HepG2 (cell line): Measurements from ENCODE around the gene SEMA4A. TPM values are rescaled to one million over a fixed set of nuclear protein-coding genes. Genes with fewer than 3 reads are reported as not detected.
"Not testable (repeated sequence)": the region's sequence is repeated elsewhere in the genome, so short reads cannot be mapped to it uniquely, and the experiment has no call there.

Source experiments
- ATAC-seq: fragments of 200-7000 bp; cut with Tn5 transposase; 3 replicates; pipeline ENCODE4 v1.9.1; 2020; ENCODE audit warnings: mild to moderate bottlenecking, moderate library complexity
- BruUV-seq: library from RNA; stranded (reverse); fragments of 400-500 nt; replicated peaks from 2 replicates; lab custom pipeline; 2021; lab: Mats Ljungman, UMichigan
- CTCF ChIA-PET: fragments of 300-600 bp; formaldehyde crosslinking; extraction: SDS; loops from one replicate; lab custom pipeline; 2021; ENCODE audit warnings: low total read pairs, inconsistent platforms, low intra/inter-chr PET ratio; lab: Yijun Ruan, JAX
- POLR2A ChIA-PET: fragments of 350-600 bp; sonication (Branson Sonifier 250); formaldehyde crosslinking; loops from one replicate; lab custom pipeline; 2020; ENCODE audit warnings: antibody characterized with exemption, inconsistent platforms; lab: Yijun Ruan, JAX
- DNase-seq: peaks from one replicate; pipeline ENCODE4 v3.0.0-alpha.2; 2015; ENCODE audit warnings: low spot score
- FAIRE-seq: peaks from 3 replicates; lab custom pipeline; 2011; peaks lifted over from hg19 to GRCh38; lab: Jason Lieb, UNC
- H2AFZ ChIP-seq: one replicate; pipeline ENCODE4 v1.6.1; 2011; ENCODE audit warnings: low read length, inconsistent platforms
- H3K27ac ChIP-seq: fragments of 300-600 bp; 3 replicates; pipeline ENCODE4 v1.8.0; 2011; ENCODE audit warnings: mixed run types, mild to moderate bottlenecking, mixed read lengths, low read length, inconsistent platforms; ENCODE audit not compliant: insufficient read depth; ENCODE audit errors: extremely low read length
- H3K27me3 ChIP-seq, 2 experiments: fragments of 200-600 bp in 1 of 2; 2 replicates in 1 of 2; 3 replicates in 1 of 2; pipeline versions ENCODE4 v1.6.0 to v1.8.0; 2011; ENCODE audit warnings: low read length in 2 of 2, mild to moderate bottlenecking in 2 of 2, moderate library complexity in 2 of 2, inconsistent platforms in 1 of 2; ENCODE audit not compliant: insufficient read depth in 2 of 2, control insufficient read depth in 1 of 2
- H3K36me3 ChIP-seq, 2 experiments: fragments of 200-600 bp in 1 of 2; replicated peaks in 1 of 2; 2 replicates in 1 of 2; 3 replicates in 1 of 2; pipeline versions ENCODE4 v1.5.1 to v1.8.0; 2011; ENCODE audit warnings: low read length in 2 of 2, inconsistent platforms in 1 of 2; ENCODE audit not compliant: insufficient read depth in 2 of 2, control insufficient read depth in 1 of 2
- H3K4me1 ChIP-seq: 2 replicates; pipeline ENCODE4 v1.5.1; 2012; ENCODE audit warnings: low read length, inconsistent platforms; ENCODE audit not compliant: insufficient read depth
- H3K4me2 ChIP-seq: 2 replicates; pipeline ENCODE4 v1.6.0; 2011; ENCODE audit warnings: low read depth, low read length, inconsistent platforms
- H3K4me3 ChIP-seq, 3 experiments: fragments of 200-600 bp in 1 of 3; sonication (generic), shearing (Covaris generic) in 1 of 3; replicated peaks in 1 of 3; 2 replicates each; pipeline ENCODE4 v1.5.1; 2011 to 2016; ENCODE audit warnings: low read length in 3 of 3, inconsistent platforms in 2 of 3, low read depth in 2 of 3, mild to moderate bottlenecking in 2 of 3, control low read depth in 1 of 3, mixed read lengths in 1 of 3; ENCODE audit not compliant: insufficient read depth in 1 of 3
- H3K79me2 ChIP-seq: one replicate; pipeline ENCODE4 v1.6.1; 2011; ENCODE audit warnings: low read length, inconsistent platforms; ENCODE audit not compliant: insufficient read depth
- H3K9ac ChIP-seq: 2 replicates; pipeline ENCODE4 v1.6.0; 2011; ENCODE audit warnings: mild to moderate bottlenecking, low read depth, low read length, inconsistent platforms; ENCODE audit not compliant: insufficient read depth
- H3K9me3 ChIP-seq: 2 replicates; pipeline ENCODE4 v1.5.1; 2012; ENCODE audit warnings: mild to moderate bottlenecking, low read length
- H4K20me1 ChIP-seq: 2 replicates; pipeline ENCODE4 v1.6.0; 2011; ENCODE audit warnings: inconsistent platforms, mild to moderate bottlenecking, low read length, moderate library complexity; ENCODE audit not compliant: insufficient read depth
- BCL6 ChIP-seq: IDR thresholded peaks from 2 replicates; pipeline ENCODE4 v1.6.1; 2016; ENCODE audit warnings: missing genetic modification reagents, missing compliant biosample characterization
- CEBPB ChIP-seq: IDR thresholded peaks from 2 replicates; pipeline ENCODE4 v1.6.1; 2011; ENCODE audit warnings: low read depth, low read length, improper control_type of control experiment, borderline replicate concordance
- CEBPG ChIP-seq: IDR thresholded peaks from 2 replicates; pipeline ENCODE4 v1.6.1; 2016
- EP300 ChIP-seq, 3 experiments: sonication (generic) in 1 of 3; formaldehyde crosslinking in 1 of 3; IDR thresholded peaks; 2 replicates each; pipeline versions ENCODE4 v1.5.1 to v1.6.1; 2011 to 2020; ENCODE audit warnings: low read depth in 2 of 3, low read length in 2 of 3, borderline replicate concordance in 1 of 3, improper control_type of control experiment in 1 of 3, mild to moderate bottlenecking in 1 of 3, missing genetic modification reagents in 1 of 3, moderate library complexity in 1 of 3
- FOXA3 ChIP-seq: IDR thresholded peaks from 2 replicates; pipeline ENCODE4 v1.6.1; 2016; ENCODE audit warnings: missing genetic modification reagents, missing compliant biosample characterization
- FOXJ3 ChIP-seq: sonication (generic); formaldehyde crosslinking; IDR thresholded peaks from 2 replicates; pipeline ENCODE4 v1.4.0; 2020; ENCODE audit warnings: missing genetic modification reagents, mild to moderate bottlenecking, borderline replicate concordance
- GATAD2A ChIP-seq: IDR thresholded peaks from 2 replicates; pipeline ENCODE4 v1.6.1; 2016
- HDAC2 ChIP-seq: sonication (generic); formaldehyde crosslinking; IDR thresholded peaks from 2 replicates; pipeline ENCODE4 v1.4.0; 2020; ENCODE audit warnings: missing genetic modification reagents
- HNF4A ChIP-seq: sonication (generic); formaldehyde crosslinking; IDR thresholded peaks from 2 replicates; pipeline ENCODE4 v1.4.0; 2020; ENCODE audit warnings: missing genetic modification reagents
- NR2F6 ChIP-seq, 2 experiments: IDR thresholded peaks; 2 replicates each; pipeline ENCODE4 v1.6.1; 2016; ENCODE audit warnings: antibody characterized with exemption in 1 of 2, mild to moderate bottlenecking in 1 of 2
- RARA ChIP-seq: IDR thresholded peaks from 2 replicates; pipeline ENCODE4 v1.6.1; 2016; ENCODE audit warnings: missing genetic modification reagents, missing compliant biosample characterization
- ZBTB21 ChIP-seq: sonication (generic); formaldehyde crosslinking; IDR thresholded peaks from 2 replicates; pipeline ENCODE4 v1.4.0; 2020; ENCODE audit warnings: missing genetic modification reagents
- WGBS: methylation state at CpG from one replicate; pipeline ENCODE4 v1.1.6; 2017; ENCODE audit warnings: low lambda C conversion rate; 5-methylcytosine and 5-hydroxymethylcytosine counted together
- in situ Hi-C: cut with HindIII; loops from 2 replicates; pipeline ENCODE4 v1.10.0; 2017; ENCODE audit warnings: low pct_unique_long_range_greater_than_20kb; ENCODE audit not compliant: extremely low pct_ligation_motif_present
- intact Hi-C: fragments of 100-400 bp; cut with micrococcal nuclease; formaldehyde crosslinking; loops from one replicate; pipeline ENCODE4 v1.10.0; 2022; ENCODE audit not compliant: unreplicated experiment
- polyA plus RNA-seq, 8 experiments: library from polyadenylated mRNA; depleted of rRNA in 3 of 8; stranded (reverse) in 7 of 8; unstranded in 1 of 8; fragments of >200 nt; fragmentation: Illumina TruSeq in 4 of 8; extraction: Trizol in 4 of 8; gene quantifications; 2 replicates each; pipeline versions ENCODE4 v1.2.1 to v1.2.3, GENCODE V29; 2011 to 2016; ENCODE audit warnings: low read depth in 4 of 8, missing spikeins in 1 of 8, mixed read lengths in 1 of 8; ENCODE audit not compliant: insufficient read depth in 1 of 8
- total RNA-seq, 5 experiments: library from RNA; depleted of rRNA; stranded (reverse); fragments of >200 nt; fragmentation: Illumina TruSeq; extraction: Trizol; gene quantifications; 2 replicates each; pipeline ENCODE4 v1.2.3, GENCODE V29; 2016; ENCODE audit warnings: low read depth in 1 of 5
- TF ChIP-seq, protein P1 (sequence below): sonication (generic); formaldehyde crosslinking; IDR thresholded peaks from 2 replicates; pipeline ENCODE4 v1.5.0; 2020; ENCODE audit warnings: mild to moderate bottlenecking, missing genetic modification reagents
- TF ChIP-seq, protein P2 (sequence below): IDR thresholded peaks from 2 replicates; pipeline ENCODE4 v1.4.0; 2020; ENCODE audit warnings: mild to moderate bottlenecking, missing genetic modification reagents

Gene SEMA4A
- total and polyA plus RNA-seq, 2 of the 13 experiments (the other 11 are each of a cell fraction or from before 2014, with no cell fraction given), result 0.09 to 0.20 TPM

DNA sequence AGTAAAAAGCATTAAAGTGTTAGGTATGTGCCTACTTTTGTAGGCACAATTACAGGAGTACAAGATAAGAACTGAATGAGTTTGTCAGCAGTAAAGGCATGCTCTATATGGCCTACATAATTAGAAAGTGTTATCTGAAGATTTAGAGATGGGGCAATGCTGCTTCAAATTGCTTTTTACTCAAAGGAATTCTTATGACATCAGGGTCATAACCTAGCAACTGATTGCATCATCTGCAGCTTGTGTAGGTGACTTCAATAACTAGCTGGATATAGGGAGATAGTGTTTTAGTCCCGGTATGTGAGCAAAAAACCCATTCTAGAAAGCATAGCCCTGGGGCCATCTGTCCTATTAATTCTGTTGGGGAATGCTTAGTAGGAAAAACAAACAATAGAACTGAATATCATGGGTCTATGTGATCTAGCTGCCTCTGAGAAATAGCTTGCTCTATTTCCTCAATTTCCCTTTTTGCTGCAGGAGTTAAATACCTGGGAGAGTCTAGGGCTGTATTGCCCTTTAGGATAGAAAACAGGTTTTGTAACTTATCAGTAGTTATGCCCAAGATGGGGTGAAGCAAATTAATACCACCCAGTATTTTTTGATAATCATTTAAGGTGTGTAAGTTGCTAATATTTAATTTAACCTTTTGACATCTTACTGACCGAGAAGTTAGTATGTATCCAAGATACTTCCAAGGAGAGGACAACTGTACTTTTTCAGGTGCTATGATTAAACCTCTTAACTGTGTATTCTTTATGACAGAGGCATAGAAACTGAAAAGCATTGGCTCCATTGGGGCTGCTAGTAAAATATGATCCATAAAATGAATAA, 33.2 kb downstream of the SEMA4A start (continued):
- peak; percentile 48; the same call in 1 of the 2 replicates for TF ChIP-seq ZBTB21 (CRISPR knock-in tag)
- TF ChIP-seq RARA (CRISPR knock-in tag), result peak; percentile 54
- TF ChIP-seq NR2F6 (IDR thresholded peaks at IDR 0.05), result peak; percentile 51
- peak; percentile 33; the same call in 1 of the 2 replicates for TF ChIP-seq NR2F6 (CRISPR knock-in tag; IDR thresholded peaks at IDR 0.05)
- TF ChIP-seq FOXJ3 (CRISPR knock-in tag), result peak; percentile 17; the same call in 1 of the 2 replicates
- peak; percentile 78; the same call in 1 of the 2 replicates for TF ChIP-seq BCL6 (CRISPR knock-in tag)
- TF ChIP-seq CEBPG, result peak; percentile 88
- TF ChIP-seq, all 625 proteins: peak for 23; not testable (repeated sequence) for 602

DNA sequence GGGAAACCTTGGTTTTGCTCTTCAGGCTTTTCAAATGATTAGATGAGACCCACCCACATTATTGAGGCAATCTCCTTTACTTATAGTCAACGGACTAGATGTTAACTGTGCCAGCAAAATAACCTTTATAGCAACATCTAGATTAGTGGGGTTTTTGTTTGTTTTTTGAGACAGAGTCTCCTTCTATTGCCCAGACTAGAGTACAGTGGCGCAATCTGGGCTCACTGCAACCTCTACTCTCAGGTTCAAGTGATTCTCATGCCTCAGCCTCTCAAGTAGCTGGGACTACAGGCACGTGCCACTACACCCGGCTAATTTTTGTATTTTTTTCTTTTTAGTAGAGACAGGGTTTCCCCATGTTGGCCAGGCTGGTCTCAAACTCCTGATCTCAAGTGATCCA, 36.9 kb downstream of the SEMA4A start:
- DNase-seq, result peak; percentile 51
- H3K27me3 ChIP-seq; ATAC-seq; intact Hi-C loops; H2AFZ ChIP-seq; H3K4me2 ChIP-seq; FAIRE-seq; H3K36me3 ChIP-seq; H3K4me3 ChIP-seq; BruUV-seq; H3K9ac ChIP-seq; in situ Hi-C loops; CTCF ChIA-PET; H4K20me1 ChIP-seq; TF ChIP-seq EP300 (CRISPR knock-in tag; IDR thresholded peaks at IDR 0.05; ENCODE audit: borderline replicate concordance): not testable (repeated sequence)
- H3K9me3 ChIP-seq, result peaks cover 17% of the 10 kb centered on the region
- POLR2A ChIA-PET, result interaction anchor here (1.3 kb wide), 1 partner anchor 35 kb away, joined by 4 read pairs; no protein-coding TSS in a partner anchor
- peaks cover 68% of the 10 kb centered on the region for H3K4me1 ChIP-seq
- 32% methylated on average over 4 of the region's 4 CpGs for WGBS
- H3K79me2 ChIP-seq, result peaks cover 11% of the 10 kb centered on the region
- H3K27ac ChIP-seq, result peak overlapping the region; percentile 49
- TF ChIP-seq, protein P1, sequence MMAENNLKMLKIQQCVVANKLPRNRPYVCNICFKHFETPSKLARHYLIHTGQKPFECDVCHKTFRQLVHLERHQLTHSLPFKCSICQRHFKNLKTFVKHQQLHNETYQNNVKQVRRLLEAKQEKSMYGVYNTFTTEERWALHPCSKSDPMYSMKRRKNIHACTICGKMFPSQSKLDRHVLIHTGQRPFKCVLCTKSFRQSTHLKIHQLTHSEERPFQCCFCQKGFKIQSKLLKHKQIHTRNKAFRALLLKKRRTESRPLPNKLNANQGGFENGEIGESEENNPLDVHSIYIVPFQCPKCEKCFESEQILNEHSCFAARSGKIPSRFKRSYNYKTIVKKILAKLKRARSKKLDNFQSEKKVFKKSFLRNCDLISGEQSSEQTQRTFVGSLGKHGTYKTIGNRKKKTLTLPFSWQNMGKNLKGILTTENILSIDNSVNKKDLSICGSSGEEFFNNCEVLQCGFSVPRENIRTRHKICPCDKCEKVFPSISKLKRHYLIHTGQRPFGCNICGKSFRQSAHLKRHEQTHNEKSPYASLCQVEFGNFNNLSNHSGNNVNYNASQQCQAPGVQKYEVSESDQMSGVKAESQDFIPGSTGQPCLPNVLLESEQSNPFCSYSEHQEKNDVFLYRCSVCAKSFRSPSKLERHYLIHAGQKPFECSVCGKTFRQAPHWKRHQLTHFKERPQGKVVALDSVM (CRISPR knock-in tag), result peak; percentile 84
- TF ChIP-seq EP300 (IDR thresholded peaks at IDR 0.05; ENCODE audit: low read depth in 2 of 2, low read length in 2 of 2) (0 out of 4 replicates have a peak, but pooled peaks of 1 of the 2 experiments have one; percentile 15), HNF4A (CRISPR knock-in tag) (0 out of 2 replicates have a peak, but pooled peaks have one; percentile 13), FOXA3 (0 out of 2 replicates have a peak, but pooled peaks have one; percentile 19), BCL6 (CRISPR knock-in tag) (0 out of 2 replicates have a peak, but pooled peaks have one; percentile 16), CEBPG (peak; percentile 75), HDAC2 (0 out of 2 replicates have a peak, but pooled peaks have one; percentile 27), CEBPB (peak; percentile 63; the same call in 1 of the 2 replicates), GATAD2A (CRISPR knock-in tag) (peak; percentile 22; the same call in 1 of the 2 replicates)
- TF ChIP-seq, protein P2, sequence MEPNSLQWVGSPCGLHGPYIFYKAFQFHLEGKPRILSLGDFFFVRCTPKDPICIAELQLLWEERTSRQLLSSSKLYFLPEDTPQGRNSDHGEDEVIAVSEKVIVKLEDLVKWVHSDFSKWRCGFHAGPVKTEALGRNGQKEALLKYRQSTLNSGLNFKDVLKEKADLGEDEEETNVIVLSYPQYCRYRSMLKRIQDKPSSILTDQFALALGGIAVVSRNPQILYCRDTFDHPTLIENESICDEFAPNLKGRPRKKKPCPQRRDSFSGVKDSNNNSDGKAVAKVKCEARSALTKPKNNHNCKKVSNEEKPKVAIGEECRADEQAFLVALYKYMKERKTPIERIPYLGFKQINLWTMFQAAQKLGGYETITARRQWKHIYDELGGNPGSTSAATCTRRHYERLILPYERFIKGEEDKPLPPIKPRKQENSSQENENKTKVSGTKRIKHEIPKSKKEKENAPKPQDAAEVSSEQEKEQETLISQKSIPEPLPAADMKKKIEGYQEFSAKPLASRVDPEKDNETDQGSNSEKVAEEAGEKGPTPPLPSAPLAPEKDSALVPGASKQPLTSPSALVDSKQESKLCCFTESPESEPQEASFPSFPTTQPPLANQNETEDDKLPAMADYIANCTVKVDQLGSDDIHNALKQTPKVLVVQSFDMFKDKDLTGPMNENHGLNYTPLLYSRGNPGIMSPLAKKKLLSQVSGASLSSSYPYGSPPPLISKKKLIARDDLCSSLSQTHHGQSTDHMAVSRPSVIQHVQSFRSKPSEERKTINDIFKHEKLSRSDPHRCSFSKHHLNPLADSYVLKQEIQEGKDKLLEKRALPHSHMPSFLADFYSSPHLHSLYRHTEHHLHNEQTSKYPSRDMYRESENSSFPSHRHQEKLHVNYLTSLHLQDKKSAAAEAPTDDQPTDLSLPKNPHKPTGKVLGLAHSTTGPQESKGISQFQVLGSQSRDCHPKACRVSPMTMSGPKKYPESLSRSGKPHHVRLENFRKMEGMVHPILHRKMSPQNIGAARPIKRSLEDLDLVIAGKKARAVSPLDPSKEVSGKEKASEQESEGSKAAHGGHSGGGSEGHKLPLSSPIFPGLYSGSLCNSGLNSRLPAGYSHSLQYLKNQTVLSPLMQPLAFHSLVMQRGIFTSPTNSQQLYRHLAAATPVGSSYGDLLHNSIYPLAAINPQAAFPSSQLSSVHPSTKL (CRISPR knock-in tag), result 0 out of 2 replicates have a peak, but pooled peaks have one; percentile 51
